GM19372 (cell line): ENCODE data around the gene TMEM269.
A peak's percentile ranks its signal among the peaks of the same experiment; 100 is the strongest.

Source experiments
- ATAC-seq: cut with Tn5 transposase; IDR thresholded peaks from one replicate; pipeline ENCODE4 v1.9.1; 2021; ENCODE audit warnings: mild to moderate bottlenecking, low read depth, moderate library complexity; ENCODE audit not compliant: unreplicated experiment

The TMEM269 gene

DNA sequence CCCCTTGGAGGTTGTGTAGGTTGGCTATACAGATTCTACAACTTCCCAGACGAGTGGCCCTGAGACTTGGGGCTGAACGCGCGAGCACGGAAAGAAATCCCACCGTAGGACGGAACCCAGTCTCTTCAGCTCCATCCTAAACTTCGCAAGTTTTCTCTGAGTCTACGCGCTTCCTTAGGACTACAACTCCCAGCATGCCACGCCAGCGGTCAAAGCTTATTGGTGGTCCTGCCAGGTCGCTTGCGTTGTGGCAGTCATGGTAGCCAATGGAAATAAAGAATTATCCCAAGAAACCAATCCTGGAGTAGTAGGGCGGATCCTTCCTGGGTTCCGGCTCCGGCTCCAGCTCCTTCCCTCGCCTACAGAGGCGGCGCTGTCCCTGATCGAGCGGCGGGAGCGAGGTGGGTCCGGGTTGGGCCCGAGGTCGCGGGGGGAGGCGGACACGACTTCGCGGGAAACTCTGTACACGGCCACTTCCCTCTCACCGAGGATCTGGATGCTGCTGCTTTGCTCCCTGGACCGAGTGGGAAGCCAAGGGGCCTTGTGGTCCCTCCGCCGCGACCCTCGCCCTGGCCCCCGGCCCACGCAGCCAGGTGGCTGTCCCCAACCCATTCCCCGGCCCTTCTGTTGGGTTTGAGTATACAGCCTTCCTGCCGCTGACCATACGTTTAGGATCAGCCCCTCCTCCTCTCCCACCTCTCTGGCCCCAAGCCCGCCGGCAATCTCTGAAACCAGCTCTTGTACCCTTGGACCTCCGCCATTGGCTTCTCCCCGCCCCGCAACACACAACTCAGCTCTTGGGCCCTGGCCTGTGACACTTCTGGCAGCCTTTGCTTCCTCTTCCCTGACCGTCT is 61.7 kb downstream of the TMEM269 start, which contains the start of gene ZNF691:
Gene ZNF691, plus strand, starts transcription at position 357 of the 854 bp plus-strand sequence. CDS start 3,046 bp downstream, outside the sequence.
- peak; percentile 86 for ATAC-seq

DNA sequence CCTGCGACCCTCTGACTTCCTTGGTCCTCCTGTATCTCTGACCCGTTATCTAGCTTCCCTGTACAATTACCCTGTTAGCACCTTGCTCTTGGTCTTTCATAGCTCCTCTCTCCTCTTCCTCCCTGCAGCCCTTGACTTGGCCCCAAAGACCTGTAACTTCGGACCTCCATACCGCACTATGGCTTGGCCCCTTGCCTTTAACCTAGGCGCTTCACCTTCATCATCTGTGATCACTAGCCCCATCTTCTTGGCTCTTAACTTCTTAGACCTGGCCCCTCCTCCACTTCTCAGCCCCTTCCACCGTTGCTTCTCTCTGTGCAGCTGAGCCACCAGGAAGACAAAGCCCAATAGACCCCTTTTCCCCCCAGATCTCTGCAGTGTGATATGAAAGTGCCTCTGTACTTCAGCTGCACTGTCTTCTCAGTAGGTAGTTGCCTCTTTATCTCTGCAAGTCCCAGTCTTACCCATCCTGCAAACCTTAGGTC is 62.4 kb downstream of the TMEM269 start:
- ATAC-seq = no peak

DNA sequence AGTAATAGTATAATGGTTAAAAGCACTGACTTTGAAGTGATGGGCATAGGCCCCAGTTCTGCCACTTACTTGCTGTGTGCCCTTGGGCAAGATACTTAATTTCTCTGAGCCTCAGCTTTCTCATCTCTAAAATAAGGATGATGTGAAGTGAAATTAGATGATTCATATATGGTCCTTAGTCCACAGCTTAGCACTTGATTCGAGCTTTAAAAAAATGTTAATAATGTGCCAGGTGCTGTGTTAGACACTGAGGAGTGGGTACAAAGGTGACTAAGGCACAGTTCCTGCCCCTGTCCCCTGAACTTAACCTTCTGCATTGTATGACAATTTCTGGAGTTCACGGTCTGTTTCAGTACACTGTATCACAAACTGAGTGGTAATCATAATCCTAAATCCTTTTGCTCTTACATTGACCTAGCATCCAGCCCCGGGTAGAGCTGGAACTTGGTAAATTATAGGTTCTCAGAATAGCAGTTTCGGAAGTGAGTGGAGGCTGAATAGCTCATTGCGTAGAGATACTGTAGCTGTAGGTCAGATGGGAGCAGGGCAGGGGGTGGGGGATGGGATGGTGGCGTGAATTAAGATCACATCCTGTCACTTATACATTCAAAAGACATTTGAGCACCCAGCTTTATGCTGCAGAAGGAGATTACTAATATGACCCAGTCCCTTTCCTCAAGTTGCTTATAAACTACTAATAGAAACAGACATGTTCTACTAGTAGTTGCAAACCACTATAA is 63.1 kb downstream of the TMEM269 start:
- no peak for ATAC-seq

DNA sequence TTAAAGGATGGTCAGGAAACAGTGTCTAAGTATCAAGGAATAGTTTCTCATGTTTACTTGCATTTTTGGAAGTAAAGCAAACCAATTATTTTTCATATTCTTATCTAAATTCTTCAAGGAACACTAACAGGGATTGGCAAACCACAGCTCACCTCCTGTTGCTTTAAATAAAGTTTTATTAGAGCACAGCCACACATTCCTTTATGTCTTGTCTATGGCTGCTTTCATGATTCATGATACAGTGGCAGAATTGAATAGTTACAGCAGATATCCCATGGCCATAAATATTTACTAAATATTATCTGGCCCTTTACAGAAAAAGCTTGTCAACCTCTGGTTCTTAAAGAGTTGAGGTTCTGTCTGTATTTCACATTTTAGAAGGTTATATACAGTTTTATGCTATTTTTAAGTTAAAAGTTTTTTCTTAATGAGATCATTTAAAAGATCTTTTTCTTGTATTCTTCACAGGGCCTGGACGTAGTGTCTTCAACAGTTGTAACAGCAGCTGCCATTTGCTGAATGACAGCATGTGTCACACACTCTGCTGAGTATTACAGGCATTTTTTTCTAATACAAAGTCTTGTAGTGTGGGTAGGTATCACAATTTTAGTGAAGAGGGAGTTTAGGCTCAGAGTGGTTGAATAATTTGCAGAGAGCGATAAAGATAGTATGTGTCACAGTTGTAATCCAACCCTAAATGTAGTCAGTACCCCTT is 64.2 kb downstream of the TMEM269 start:
- ATAC-seq = no peak

DNA sequence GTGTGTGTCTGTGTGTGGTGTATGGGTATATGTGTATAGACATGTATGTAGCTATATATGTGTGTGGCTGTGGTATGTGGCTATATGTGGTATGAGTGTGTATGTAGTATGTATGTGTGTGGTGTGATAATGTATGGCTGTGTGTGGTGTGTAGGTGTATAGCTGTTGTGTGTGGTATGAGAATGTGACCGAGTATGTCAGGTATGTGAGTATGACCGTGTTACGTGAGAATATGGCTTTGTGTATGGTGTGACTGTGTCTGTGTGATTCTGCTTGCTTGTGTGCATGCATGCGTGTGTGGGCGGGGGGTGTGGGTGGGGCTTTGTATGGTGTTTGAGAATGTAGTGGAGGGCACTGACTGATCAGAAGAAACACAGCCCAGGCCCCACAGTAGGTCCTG is 65.2 kb downstream of the TMEM269 start:
- no peak for ATAC-seq
